HepG2 (cell line): Measurements from ENCODE around the gene BARX2. TPM values are rescaled to one million over a fixed set of nuclear protein-coding genes. Genes with fewer than 3 reads are reported as not detected.

ENCODE experiments used
- polyA plus RNA-seq, 8 experiments: library from polyadenylated mRNA; depleted of rRNA in 3 of 8; stranded (reverse) in 7 of 8; unstranded in 1 of 8; fragments of >200 nt; fragmentation: Illumina TruSeq in 4 of 8; extraction: Trizol in 4 of 8; gene quantifications; 2 replicates each; pipeline versions ENCODE4 v1.2.1 to v1.2.3, GENCODE V29; 2011 to 2016; ENCODE audit warnings: low read depth in 4 of 8, missing spikeins in 1 of 8, mixed read lengths in 1 of 8; ENCODE audit not compliant: insufficient read depth in 1 of 8
- total RNA-seq, 5 experiments: library from RNA; depleted of rRNA; stranded (reverse); fragments of >200 nt; fragmentation: Illumina TruSeq; extraction: Trizol; gene quantifications; 2 replicates each; pipeline ENCODE4 v1.2.3, GENCODE V29; 2016; ENCODE audit warnings: low read depth in 1 of 5

The BARX2 gene
- total and polyA plus RNA-seq, 2 of the 13 experiments (the other 11 are each of a cell fraction or from before 2014, with no cell fraction given) = not detected

Other genes starting within 250 kb of the BARX2 start
- 6.3 and 8.3 TPM in 2 replicates for gene ARHGAP32, start 183.5 kb upstream of the BARX2 start, total RNA-seq (2016; rRNA removed; fragmentation: Illumina TruSeq; extraction: Trizol)
- 6.6 and 8.2 TPM in 2 replicates for gene ARHGAP32, start 183.5 kb upstream of the BARX2 start, polyA plus RNA-seq (2011; rRNA removed)